CD4-positive, alpha-beta T cell treated with Interleukin-12 subunit alpha and Interleukin-12 subunit beta, for 1 hour (primary cell): ENCODE data around the gene CES3.

ENCODE experiments used
- DNase-seq: peaks from one replicate; pipeline ENCODE4 v3.0.0-alpha.2; 2020

The CES3 gene, protein sequence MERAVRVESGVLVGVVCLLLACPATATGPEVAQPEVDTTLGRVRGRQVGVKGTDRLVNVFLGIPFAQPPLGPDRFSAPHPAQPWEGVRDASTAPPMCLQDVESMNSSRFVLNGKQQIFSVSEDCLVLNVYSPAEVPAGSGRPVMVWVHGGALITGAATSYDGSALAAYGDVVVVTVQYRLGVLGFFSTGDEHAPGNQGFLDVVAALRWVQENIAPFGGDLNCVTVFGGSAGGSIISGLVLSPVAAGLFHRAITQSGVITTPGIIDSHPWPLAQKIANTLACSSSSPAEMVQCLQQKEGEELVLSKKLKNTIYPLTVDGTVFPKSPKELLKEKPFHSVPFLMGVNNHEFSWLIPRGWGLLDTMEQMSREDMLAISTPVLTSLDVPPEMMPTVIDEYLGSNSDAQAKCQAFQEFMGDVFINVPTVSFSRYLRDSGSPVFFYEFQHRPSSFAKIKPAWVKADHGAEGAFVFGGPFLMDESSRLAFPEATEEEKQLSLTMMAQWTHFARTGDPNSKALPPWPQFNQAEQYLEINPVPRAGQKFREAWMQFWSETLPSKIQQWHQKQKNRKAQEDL

GRCh38 chr16:66961065-66961744 lies at the start of gene CES3:
TSS of gene CES3 (plus strand) at chr16:66961266. CDS start at chr16:66961308, 42 bp downstream.
- DNase-seq: peak; percentile 63

- no peak for DNase-seq
Measured at GRCh38 chr16:66911801-66912200, 49.3 kb upstream of the CES3 start.

DNA sequence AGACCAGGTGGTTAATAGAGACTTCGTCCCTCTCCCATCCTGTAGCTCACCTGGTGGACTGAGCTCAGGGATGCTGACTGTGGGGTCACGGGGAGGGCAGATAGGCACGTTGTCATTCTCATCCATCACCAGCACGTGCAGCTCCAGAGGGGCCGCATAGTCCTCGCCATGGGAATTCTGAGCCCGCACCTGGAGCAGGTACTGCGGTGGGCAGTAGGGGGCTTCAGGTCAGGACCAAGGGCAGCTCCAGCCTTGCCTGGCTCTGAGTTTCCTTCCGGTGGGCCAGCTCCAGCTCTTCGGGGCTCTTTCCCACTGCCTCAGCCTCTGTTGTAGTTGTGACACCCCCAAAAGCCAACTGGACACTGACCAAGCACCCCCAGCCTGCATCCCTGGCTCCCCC lies 48.0 kb upstream of the CES3 start:
- no peak for DNase-seq

DNA sequence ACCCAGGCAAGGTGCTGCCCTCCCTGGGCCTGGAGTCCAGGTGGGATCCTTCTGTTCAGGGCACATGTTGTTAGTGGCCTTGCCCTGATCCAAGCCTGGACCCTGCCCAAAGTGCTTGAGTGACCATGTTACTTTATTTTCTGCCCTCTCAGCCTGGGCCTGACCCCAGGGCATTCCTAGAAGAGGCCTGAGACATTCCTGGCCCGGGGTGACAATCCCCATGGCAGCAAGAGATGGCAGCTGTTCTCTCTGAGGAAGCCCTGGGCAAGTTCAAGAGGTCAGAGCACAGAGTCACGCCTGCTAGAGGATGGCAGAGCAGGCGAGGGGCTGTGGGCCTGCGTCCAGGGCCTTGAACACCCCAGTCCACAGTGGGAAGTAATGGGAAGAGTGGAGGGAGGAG lies 47.4 kb upstream of the CES3 start:
- no peak for DNase-seq

DNA sequence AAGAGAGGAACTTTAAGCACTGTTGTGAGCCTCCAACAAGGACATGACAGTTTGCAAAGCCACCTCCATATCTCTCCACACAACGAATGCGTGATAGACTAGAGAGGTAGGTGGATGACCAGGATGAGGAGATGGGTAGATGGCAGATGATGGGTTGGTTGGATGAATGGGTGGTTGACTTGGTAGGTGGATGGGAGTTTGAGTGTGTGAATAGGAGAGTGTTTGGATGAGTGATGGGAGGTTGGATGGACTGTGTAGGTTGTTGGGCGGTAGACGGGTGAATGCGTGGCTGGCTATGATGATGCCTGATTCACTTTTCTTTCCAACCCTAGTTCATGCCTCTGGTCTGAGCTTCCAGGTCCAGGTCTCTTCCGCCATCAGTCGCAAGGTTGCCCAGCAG lies 46.5 kb upstream of the CES3 start:
- DNase-seq: no peak

GRCh38 chr16:66915041-66915440 lies 46.0 kb upstream of the CES3 start:
- DNase-seq: no peak

GRCh38 chr16:66916518-66916917 lies 44.5 kb upstream of the CES3 start:
- DNase-seq: no peak

- no peak for DNase-seq
Measured at GRCh38 chr16:66917741-66918140, 43.3 kb upstream of the CES3 start.

DNA sequence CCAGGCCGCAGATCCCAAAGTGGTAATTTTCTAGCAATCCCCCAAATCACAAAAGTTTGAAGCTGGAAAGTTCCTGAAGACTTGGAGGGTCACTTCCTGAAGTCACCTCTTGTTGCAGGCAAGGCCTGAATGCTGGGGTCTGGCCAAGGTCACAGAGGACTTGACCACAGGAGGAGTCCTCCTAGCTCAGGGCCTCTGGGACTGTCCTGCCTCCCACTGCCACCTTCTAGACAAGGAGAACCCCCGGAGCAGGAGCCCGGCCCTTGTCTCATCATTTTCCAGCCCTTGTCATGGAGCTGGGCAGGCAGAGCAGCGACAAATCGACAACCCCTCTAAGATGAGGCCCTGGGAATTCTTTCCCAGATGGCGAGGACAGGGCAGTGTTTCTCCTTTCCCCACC lies 42.7 kb upstream of the CES3 start:
- DNase-seq: no peak

DNA sequence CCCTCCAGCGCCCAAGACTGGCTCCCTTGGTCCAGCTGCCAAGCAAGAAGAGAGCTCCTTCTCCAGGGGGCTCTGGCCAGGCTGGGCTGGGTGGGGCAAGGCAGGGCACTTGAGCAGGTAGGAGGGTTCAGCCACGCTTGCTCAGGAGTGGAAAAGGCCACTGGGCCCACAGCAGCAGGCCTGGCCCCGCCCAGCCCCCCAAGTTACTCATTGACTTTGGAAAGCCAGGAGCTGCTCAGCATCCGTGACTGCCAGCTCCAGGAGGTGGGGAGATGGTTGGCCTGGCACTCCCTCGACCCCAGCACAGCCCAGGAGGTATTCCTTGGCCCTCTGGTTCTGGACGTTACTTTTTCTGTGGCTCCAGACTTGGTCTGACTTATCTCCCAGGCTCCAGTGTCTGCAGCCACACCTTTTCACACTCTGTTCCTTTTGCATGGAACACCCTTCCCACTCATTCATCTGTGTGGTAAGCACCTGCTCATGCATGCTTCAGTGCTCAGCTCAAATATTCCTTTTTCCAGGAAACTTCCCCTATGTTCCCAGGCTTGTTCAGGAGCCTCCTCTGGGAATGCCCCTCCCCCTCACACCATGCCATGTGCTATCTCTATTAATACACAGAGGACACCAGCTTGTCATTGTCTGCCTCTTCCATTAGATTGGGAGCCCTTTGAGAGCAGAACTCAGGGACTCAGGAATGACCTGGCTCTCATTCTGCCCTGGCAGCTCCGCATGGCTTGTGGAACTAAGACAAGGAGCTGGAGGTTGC lies 42.1 kb upstream of the CES3 start, which contains the start of gene CDH16:
Gene CDH16, minus strand, starts transcription at position 83 of the 766 bp plus-strand sequence. CDS start 820 bp downstream, outside the sequence.
- DNase-seq: no peak

DNA sequence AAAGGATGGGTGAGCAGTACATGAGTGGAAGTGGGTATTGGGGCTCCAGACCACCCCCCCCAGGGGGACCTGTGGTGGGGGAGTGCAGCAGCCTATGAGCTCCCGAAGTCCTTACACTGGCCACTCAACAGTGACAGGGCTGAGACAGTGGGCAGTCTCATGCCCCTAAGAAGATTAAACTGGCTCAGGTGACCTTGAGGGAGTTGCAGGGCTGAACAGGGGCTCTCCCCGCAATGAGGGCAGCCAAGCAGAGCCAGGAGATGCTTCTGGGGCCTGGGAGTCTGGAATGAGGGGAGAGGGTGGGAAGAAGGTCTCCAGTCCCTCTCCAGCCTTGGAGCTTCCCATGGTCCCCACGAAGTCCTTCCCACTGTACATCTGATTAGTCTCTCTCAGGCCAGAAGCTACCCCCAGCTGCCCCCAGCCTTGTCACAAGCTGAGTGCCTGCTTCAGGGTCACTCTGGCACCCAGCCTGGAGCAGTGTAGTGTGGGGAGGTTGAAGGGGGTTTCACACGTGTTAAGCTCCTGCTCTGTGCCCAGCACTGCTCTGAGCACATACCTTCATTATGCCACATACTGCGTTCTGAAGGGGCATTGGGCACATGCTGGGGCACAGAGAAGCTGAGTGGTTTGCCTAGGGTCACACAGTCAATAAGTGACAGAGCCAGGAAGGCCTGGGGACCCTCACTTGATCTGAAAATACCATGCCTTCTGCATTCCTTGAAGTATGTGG lies 41.3 kb upstream of the CES3 start:
- DNase-seq: no peak

DNA sequence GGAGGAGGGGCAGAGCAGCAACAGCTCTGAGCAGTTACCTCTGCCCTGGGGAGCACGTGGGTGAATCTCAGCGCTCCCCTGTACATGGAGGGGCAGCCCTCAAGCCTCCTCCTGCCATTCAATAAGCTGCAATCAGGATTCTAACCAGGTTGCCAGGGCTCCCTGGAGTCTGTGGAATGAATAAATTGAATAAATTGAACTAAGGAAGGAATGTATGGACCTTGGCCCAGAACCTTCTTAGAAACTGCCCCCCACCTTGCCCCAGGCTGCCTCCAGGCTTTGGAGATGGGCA lies 40.8 kb upstream of the CES3 start:
- DNase-seq: no peak

- no peak for DNase-seq
Measured at GRCh38 chr16:66920924-66921680, 40.0 kb upstream of the CES3 start.

- no peak for DNase-seq
Measured at GRCh38 chr16:66921729-66922450, 39.2 kb upstream of the CES3 start.

DNA sequence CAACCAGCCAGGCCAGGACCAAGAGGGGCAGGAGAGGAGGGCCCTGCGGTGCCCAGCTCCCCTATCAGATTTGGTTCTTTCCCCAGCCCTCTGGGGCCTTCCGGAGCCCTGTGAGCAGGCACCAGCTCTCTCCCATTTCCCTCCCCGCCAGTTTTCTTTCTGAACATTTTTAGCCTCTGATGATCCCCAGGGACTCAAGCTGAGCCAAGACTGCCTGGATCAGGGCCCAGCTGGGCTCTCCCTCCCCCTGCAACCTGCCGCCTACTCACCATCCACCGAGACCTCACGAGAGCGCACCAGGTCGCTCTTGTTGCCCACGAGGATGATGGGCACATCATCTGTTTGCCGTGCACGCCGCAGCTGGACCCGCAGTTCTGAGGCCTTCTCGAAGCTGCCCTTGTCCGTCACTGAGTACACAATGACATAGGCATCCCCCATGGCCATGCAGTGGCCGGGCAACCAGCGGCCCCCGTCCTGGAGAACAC lies 37.8 kb upstream of the CES3 start:
- no peak for DNase-seq

DNA sequence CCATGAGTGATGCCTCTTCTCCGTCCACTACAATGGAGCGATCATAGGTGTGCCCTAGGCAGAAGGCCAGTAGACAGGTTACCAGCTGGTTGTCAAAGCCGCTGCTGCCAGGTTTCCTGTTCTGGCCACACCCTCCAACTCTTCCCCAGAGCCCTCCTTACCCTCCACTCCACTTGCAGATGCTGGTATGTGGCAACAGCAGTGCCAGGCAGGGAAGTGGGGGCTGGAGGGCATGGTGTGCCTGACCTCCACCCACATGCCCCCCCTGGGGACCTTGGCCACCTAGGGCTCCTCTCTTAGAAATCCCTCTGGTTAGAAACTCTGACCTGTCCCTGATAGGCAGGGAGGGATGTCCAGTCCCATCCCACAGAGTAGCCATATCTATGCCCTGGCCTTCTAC lies 37.2 kb upstream of the CES3 start:
- no peak for DNase-seq

DNA sequence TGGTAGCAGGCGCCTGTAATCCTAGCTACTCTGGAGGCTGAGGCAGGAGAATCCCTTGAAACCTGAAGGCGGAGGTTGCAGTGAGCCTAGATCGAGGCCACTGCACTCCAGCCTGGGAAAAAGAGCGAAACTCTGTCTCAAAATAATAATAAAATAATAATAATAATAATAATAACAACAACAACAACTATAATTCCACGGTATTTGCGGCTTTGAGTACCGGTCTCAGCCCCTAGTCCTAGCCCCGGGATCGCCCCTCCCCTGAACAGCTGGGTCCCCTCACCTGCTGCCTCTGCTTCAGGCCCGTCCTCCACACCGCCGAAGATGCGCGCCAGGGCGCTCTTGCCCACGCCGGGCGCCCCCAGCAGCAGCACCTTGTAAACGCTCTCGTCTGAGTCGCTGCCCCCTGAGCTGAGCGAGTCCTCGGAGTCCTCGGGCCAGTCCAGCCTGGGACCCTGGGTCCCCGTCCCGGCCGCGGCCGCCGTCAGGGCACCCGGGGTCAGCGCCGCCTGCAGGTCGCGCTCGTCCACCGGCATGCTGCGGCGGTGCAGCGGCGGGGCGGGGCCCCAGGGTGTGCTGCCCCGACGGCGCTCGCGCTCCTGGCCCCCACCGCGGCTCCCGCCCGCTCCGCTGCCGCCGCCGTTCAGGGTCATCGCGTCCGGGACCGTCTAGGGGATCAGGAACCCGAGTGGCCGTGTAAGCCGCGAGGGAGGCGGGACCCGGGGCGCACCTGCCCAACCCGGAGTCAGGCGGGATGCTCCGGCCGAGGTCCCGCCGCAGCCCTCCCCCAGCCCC lies 36.3 kb upstream of the CES3 start:
- peak; percentile 34 for DNase-seq

DNA sequence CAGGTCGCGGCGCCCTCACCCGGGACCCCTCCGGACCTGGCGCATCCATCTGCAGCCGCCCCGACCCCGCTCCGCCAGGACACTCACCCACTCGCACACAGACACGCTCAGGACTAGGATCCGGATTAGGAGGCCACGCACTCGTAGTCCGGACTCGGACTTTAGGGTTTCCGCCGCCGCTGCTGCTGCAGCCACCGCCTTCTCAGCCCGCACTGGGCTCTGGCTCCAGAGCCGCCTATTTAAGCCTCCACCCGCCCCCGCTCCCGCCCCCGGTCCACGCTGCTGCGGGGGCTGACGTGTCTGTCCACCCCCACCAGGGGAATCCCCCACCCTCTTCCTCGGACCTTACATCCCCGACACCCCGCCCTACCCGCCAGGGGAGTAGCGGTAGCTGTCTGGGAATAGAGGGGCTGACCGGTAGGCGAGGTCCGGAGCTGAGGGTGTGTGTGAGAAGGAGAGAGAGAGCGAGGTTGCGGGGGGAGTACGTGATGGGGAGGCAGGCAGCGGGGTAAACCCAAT lies 35.7 kb upstream of the CES3 start, which contains the start of gene RRAD:
Gene RRAD, minus strand, starts transcription at position 214 of the 519 bp plus-strand sequence. CDS start 356 bp downstream, outside the sequence.
- DNase-seq: peak; percentile 31

GRCh38 chr16:66926171-66926947 lies 34.7 kb upstream of the CES3 start:
- no peak for DNase-seq
